ENCODE results near the gene TNRC18.

TNRC18 gene

DNA sequence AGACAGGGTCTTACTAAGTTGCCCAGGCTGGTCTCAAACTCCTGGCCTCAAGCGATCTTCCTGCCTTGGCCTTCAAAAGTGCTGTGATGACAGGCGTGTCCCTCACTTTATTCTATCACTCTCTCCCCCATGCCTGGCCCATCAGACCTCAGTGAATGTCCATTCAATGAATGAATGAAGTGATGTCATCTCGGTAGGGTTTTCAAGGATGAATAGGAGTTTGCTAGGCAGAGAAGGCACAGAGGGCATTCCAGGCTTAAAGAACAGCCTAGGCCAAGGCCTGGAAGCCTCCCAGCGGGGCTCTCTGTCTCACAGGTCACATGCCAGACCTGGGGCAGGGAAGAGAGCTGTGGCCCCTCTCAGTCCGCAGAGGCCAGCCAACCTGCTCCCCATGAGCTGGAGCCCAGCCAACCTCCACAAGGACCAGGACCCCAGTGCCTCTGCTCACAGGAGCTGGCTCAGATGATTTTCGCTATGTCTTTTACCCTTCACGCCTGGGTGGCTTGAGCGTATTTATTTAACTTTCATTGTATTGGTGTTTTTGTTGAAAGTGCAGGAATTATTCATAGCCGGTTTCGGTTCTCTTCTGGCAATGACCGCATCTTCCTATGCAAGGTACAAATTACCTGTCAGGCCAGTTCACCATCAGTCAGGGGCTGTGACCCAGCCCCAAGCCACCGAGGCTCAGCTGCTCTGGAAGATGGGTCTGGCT lies 11.8 kb upstream of the TNRC18 start:
- TF ChIP-seq YY1 (IDR thresholded peaks at IDR 0.05; ENCODE audit: low read depth) = no peak
- TF ChIP-seq CEBPB (IDR thresholded peaks at IDR 0.05) = no peak
- TF ChIP-seq, protein P1, sequence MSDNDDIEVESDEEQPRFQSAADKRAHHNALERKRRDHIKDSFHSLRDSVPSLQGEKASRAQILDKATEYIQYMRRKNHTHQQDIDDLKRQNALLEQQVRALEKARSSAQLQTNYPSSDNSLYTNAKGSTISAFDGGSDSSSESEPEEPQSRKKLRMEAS (IDR thresholded peaks at IDR 0.05) = no peak
- TF ChIP-seq TCF12 (IDR thresholded peaks at IDR 0.05; ENCODE audit: low read depth) = no peak
- TF ChIP-seq TAF1 (IDR thresholded peaks at IDR 0.05; ENCODE audit: low read depth) = no peak
- no peak for TF ChIP-seq TEAD4 (IDR thresholded peaks at IDR 0.05)
- TF ChIP-seq ZBTB7A (IDR thresholded peaks at IDR 0.05; ENCODE audit: low read depth) = no peak
- TF ChIP-seq, protein P2, sequence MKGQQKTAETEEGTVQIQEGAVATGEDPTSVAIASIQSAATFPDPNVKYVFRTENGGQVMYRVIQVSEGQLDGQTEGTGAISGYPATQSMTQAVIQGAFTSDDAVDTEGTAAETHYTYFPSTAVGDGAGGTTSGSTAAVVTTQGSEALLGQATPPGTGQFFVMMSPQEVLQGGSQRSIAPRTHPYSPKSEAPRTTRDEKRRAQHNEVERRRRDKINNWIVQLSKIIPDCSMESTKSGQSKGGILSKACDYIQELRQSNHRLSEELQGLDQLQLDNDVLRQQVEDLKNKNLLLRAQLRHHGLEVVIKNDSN (IDR thresholded peaks at IDR 0.05) = no peak
- TF ChIP-seq EP300 (IDR thresholded peaks at IDR 0.05; ENCODE audit: borderline replicate concordance) = no peak
- no peak for TF ChIP-seq FOXM1 (IDR thresholded peaks at IDR 0.05; ENCODE audit: borderline replicate concordance, low read depth)
- no peak for TF ChIP-seq NFIC (IDR thresholded peaks at IDR 0.05)
- TF ChIP-seq RAD21 (IDR thresholded peaks at IDR 0.05; ENCODE audit: low read depth) = no peak
- no peak for TF ChIP-seq CREB1 (IDR thresholded peaks at IDR 0.05; ENCODE audit: low read depth)
- TF ChIP-seq, protein P3, sequence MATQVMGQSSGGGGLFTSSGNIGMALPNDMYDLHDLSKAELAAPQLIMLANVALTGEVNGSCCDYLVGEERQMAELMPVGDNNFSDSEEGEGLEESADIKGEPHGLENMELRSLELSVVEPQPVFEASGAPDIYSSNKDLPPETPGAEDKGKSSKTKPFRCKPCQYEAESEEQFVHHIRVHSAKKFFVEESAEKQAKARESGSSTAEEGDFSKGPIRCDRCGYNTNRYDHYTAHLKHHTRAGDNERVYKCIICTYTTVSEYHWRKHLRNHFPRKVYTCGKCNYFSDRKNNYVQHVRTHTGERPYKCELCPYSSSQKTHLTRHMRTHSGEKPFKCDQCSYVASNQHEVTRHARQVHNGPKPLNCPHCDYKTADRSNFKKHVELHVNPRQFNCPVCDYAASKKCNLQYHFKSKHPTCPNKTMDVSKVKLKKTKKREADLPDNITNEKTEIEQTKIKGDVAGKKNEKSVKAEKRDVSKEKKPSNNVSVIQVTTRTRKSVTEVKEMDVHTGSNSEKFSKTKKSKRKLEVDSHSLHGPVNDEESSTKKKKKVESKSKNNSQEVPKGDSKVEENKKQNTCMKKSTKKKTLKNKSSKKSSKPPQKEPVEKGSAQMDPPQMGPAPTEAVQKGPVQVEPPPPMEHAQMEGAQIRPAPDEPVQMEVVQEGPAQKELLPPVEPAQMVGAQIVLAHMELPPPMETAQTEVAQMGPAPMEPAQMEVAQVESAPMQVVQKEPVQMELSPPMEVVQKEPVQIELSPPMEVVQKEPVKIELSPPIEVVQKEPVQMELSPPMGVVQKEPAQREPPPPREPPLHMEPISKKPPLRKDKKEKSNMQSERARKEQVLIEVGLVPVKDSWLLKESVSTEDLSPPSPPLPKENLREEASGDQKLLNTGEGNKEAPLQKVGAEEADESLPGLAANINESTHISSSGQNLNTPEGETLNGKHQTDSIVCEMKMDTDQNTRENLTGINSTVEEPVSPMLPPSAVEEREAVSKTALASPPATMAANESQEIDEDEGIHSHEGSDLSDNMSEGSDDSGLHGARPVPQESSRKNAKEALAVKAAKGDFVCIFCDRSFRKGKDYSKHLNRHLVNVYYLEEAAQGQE (IDR thresholded peaks at IDR 0.05; ENCODE audit: low read depth) = no peak
- no peak for TF ChIP-seq EGR1 (IDR thresholded peaks at IDR 0.05)

DNA sequence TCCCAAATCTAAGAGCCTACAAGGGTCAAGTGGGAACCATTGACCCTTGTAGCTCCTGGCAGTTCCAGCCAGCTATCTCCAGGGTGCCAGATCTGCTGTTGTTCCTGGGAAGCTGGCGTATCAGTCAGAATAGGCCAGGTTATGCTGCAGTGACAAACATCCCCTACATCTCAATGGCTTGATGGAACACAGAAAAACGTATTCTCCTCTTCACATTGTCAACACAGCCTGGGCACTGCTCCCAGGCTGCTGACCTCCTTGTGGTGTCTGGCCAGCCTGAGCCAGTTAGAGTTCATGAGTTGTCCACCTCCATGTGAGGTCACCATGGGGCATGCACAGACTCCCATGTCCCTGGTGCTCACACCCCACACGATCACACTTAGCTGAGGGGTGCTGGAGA lies 9.5 kb upstream of the TNRC18 start:
- no peak for TF ChIP-seq TCF12 (IDR thresholded peaks at IDR 0.05; ENCODE audit: low read depth)
- TF ChIP-seq EP300 (IDR thresholded peaks at IDR 0.05; ENCODE audit: borderline replicate concordance) = no peak
- TF ChIP-seq TEAD4 (IDR thresholded peaks at IDR 0.05) = no peak
- no peak for TF ChIP-seq TAF1 (IDR thresholded peaks at IDR 0.05; ENCODE audit: low read depth)
- no peak for TF ChIP-seq EGR1 (IDR thresholded peaks at IDR 0.05)
- TF ChIP-seq, protein P1 (IDR thresholded peaks at IDR 0.05) = no peak
- no peak for TF ChIP-seq ZBTB7A (IDR thresholded peaks at IDR 0.05; ENCODE audit: low read depth)
- TF ChIP-seq NFIC (IDR thresholded peaks at IDR 0.05) = no peak
- TF ChIP-seq CEBPB (IDR thresholded peaks at IDR 0.05) = no peak
- no peak for TF ChIP-seq FOXM1 (IDR thresholded peaks at IDR 0.05; ENCODE audit: borderline replicate concordance, low read depth)

DNA sequence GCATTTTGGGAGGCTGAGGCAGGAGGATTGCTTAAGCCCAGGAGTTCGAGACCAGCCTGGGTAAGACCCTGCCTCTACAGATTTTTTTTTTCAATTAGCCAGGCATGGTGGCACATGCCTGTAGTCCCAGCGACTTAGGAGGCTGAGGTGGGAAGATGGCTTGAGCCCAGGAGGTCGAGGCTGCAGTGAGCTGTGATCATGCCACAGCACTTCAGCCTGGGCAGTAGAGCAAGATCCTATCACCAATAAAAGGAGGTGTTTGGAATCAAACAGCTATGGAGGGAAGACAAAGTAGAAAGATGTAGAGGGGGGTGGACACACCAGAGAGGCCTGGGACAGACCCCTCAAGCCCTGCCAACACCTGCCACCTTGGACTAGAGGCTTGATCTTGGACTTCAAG lies 9.1 kb upstream of the TNRC18 start:
- TF ChIP-seq NFIC (IDR thresholded peaks at IDR 0.05) = no peak
- no peak for TF ChIP-seq CEBPB (IDR thresholded peaks at IDR 0.05)
- TF ChIP-seq FOXM1 (IDR thresholded peaks at IDR 0.05; ENCODE audit: borderline replicate concordance, low read depth) = no peak
- TF ChIP-seq EP300 (IDR thresholded peaks at IDR 0.05; ENCODE audit: borderline replicate concordance) = no peak
- TF ChIP-seq, protein P3 (IDR thresholded peaks at IDR 0.05; ENCODE audit: low read depth) = no peak
- TF ChIP-seq TAF1 (IDR thresholded peaks at IDR 0.05; ENCODE audit: low read depth) = no peak
- TF ChIP-seq ZBTB7A (IDR thresholded peaks at IDR 0.05; ENCODE audit: low read depth) = no peak
- TF ChIP-seq, protein P1 (IDR thresholded peaks at IDR 0.05) = no peak
- TF ChIP-seq YY1 (IDR thresholded peaks at IDR 0.05; ENCODE audit: low read depth) = no peak
- TF ChIP-seq RAD21 (IDR thresholded peaks at IDR 0.05; ENCODE audit: low read depth) = no peak
- TF ChIP-seq TEAD4 (IDR thresholded peaks at IDR 0.05) = no peak
- no peak for TF ChIP-seq EGR1 (IDR thresholded peaks at IDR 0.05)
- TF ChIP-seq, protein P2 (IDR thresholded peaks at IDR 0.05) = no peak
- no peak for TF ChIP-seq CREB1 (IDR thresholded peaks at IDR 0.05; ENCODE audit: low read depth)

DNA sequence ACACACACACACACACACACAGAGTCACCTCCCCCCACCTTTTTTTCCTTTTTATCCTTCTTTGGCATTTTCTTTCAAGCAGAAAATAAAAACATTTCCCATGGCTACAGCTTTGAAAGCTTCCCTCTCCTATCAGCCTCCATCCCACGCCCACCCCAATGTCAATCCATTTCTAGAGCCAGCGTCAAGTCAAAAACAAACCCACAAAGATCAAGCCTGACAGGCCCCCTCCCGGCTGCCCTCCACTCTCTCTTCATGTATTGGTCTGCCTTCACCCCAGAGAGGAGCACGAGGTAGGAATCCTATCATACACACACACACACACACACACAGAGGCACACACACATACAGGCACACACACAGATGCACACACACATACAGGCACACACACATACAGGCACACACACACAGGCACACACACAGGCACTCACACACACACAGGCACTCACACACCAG lies 8.0 kb upstream of the TNRC18 start:
- TF ChIP-seq EGR1 (IDR thresholded peaks at IDR 0.05) = no peak
- TF ChIP-seq, protein P2 (IDR thresholded peaks at IDR 0.05) = no peak
- TF ChIP-seq CREB1 (IDR thresholded peaks at IDR 0.05; ENCODE audit: low read depth) = no peak
- no peak for TF ChIP-seq EP300 (IDR thresholded peaks at IDR 0.05; ENCODE audit: borderline replicate concordance)
- TF ChIP-seq, protein P3 (IDR thresholded peaks at IDR 0.05; ENCODE audit: low read depth) = no peak
- TF ChIP-seq TEAD4 (IDR thresholded peaks at IDR 0.05) = no peak
- TF ChIP-seq YY1 (IDR thresholded peaks at IDR 0.05; ENCODE audit: low read depth) = no peak
- TF ChIP-seq, protein P1 (IDR thresholded peaks at IDR 0.05) = no peak
- no peak for TF ChIP-seq RAD21 (IDR thresholded peaks at IDR 0.05; ENCODE audit: low read depth)
- TF ChIP-seq TCF12 (IDR thresholded peaks at IDR 0.05; ENCODE audit: low read depth) = no peak

Measured in Ishikawa (cell line).